Gastrocnemius medialis (tissue), 4 donors: ENCODE data around the gene CCDC192.

Experiments
- POLR2A ChIP-seq, 2 donors: fragments of 450-650 bp; IDR thresholded peaks; one replicate each; pipeline ENCODE4 v1.6.1; 2017; ENCODE audit warnings: antibody characterized with exemption in 2 of 2, mild to moderate bottlenecking in 2 of 2, moderate library complexity in 2 of 2
- TF ChIP-seq, protein P1 (sequence below), 5 experiments: fragments of 450-650 bp in 3 of 5; fragments of 200-600 bp in 2 of 5; sonication (generic) in 2 of 5; IDR thresholded peaks in 4 of 5; conservative IDR thresholded peaks in 1 of 5; 1 replicate in 4 of 5; 2 replicates in 1 of 5; pipeline ENCODE4 v1.5.1; 2016 to 2019; ENCODE audit warnings: antibody characterized with exemption in 5 of 5, mild to moderate bottlenecking in 3 of 5, moderate library complexity in 3 of 5

GRCh38 chr5:127776477-127776876 lies 73.3 kb downstream of the CCDC192 start:
- TF ChIP-seq, protein P1, sequence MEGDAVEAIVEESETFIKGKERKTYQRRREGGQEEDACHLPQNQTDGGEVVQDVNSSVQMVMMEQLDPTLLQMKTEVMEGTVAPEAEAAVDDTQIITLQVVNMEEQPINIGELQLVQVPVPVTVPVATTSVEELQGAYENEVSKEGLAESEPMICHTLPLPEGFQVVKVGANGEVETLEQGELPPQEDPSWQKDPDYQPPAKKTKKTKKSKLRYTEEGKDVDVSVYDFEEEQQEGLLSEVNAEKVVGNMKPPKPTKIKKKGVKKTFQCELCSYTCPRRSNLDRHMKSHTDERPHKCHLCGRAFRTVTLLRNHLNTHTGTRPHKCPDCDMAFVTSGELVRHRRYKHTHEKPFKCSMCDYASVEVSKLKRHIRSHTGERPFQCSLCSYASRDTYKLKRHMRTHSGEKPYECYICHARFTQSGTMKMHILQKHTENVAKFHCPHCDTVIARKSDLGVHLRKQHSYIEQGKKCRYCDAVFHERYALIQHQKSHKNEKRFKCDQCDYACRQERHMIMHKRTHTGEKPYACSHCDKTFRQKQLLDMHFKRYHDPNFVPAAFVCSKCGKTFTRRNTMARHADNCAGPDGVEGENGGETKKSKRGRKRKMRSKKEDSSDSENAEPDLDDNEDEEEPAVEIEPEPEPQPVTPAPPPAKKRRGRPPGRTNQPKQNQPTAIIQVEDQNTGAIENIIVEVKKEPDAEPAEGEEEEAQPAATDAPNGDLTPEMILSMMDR (IDR thresholded peaks at IDR 0.05 in 4 of 5, conservative IDR thresholded peaks at IDR 0.05 in 1 of 5), result no peak
- TF ChIP-seq POLR2A (IDR thresholded peaks at IDR 0.05), result no peak
